Nucleus accumbens (tissue), 56 donors: ENCODE measurements around the gene AK5.
A peak's percentile ranks its signal among the peaks of the same experiment; 100 is the strongest.
"Not testable (repeated sequence)": the region's sequence is repeated elsewhere in the genome, so short reads cannot be mapped to it uniquely, and the experiment has no call there.

Source experiments
- DNase-seq, 56 donors: peaks; one replicate each; lab custom pipeline; 2025; lab: John Stamatoyannopoulos, UW

Gene AK5

DNA sequence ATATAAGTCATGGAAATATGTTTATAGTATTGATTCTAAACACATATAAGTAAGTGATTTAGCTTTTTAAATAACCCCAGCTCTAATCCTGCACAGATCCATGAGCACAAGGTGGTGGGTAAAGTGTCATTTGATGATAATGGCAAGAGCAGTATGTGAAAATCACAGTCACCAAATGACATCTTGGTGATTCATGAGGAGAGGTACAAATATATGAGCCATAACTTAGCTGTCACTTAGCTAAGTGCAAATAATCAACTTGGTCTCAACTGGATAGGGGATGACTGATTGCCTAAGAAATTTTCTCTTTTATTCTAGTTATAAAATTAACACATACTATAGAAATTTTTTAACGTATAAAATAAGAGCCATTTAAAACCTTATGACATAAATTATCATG lies 202.5 kb downstream of the AK5 start:
- no peak for DNase-seq

DNA sequence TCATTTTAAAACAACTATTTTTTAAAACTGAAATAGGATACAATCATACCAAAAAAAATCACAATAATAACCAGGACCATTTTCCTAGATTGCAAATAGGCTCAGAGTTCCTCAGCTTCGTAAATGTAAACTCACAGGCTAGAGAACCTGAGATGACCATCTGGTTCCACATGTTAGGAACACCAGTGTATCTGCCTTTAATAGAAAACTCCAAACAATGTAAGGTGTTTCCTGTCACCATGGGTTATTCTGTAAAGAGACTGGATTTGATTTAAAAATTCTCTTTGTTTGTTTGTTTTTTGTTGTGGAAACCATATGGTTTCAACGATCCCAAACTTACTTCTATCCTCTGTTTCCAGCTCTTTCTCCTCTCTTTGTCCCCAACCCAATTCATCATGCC lies 203.1 kb downstream of the AK5 start:
- no peak for DNase-seq

DNA sequence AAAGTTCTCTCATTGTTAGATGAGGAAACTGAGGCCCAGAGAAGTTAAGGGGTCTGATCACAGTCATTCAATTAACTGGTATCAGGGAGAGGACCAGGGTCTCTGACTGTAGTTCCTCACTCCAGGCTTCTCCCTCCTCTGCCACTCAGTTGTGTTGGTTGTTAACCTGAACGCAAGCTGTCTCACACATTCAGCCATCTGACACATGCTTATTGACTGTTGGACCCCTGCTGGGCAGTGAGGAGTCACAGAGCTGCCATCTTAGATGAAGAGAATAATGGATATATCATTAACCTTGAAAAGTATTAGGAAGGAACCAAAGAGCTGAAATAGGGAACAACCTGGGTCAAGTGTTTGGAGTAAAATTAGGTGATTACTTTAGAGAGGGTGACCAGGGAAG lies 205.8 kb downstream of the AK5 start:
- no peak for DNase-seq

DNA sequence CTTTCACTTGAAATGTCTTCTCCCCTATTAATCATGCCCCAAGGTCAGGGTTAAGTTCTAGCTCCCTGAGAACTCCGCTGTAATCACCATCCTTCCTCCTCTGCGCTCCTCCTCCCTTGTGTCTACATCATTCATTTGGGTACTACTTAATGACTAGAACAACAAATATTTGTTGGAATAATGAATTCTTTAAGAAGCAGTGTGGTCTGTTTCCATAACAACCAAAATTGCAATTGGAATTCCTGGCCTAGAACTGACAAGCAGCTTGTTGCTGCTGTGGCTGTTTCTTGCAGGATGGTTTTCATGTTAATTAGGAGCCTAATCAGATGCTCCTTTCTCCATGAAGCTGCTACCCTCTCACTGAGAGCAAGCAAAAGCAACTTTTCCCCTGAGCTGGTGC lies 208.1 kb downstream of the AK5 start:
- peak in 1 of 56 donors; percentile 50 for DNase-seq

DNA sequence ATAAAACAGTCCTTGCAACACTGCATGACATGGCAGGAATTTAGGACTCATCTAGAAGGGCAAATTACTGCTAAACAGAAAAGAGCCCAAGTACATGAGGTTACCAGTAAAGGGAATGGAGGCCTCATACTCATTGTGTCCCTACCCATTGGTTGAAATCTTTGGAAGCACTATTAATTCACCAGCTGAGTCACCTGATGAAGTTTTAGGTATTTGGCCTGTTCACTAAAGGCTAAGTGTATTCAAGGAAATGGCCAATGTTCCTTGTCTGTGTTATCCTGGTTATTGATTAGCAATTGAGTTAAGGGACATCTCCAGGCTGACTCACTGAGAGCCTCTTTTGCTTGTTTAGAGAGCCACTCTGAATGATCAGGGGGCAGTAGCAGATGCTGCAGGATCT lies 212.2 kb downstream of the AK5 start:
- no peak for DNase-seq

DNA sequence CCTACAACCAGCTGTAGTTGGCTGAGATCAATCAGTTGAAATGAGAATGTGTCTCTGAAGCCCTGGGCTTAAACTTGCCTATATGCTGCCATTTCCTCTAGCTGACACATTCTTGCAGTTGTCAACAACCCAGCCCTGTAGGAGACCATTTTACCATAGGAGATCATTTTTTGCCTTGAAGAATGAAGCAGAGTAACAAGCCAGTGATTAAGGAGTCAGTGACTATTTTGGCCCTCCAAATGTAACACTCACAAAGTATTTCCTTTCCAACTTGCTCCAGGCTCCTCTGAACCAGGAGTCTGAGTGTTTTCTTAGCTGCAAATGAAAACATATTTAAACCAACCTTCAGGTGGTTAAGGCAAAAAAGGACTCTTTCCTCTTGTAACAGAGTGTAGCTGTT lies 217.1 kb downstream of the AK5 start:
- no peak for DNase-seq

DNA sequence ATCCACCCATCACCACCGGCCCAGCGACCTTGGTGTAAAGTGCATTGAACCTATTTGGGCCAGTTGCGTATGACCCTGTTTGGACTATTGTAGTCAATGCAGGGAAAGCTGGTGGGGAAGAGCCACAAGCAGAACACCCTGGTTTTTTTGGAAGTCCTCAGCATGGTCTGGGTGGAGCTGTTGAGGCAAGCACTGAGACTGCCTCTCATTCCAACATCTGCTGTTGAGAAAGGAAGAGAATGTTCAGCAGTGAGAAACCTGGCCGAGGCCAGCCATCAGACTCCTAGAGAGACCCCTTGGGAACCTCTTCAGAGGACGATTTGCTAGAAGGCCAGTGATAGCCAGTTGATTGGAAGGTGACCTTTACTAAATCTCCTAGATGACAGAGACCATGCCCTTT lies 217.6 kb downstream of the AK5 start:
- no peak for DNase-seq

DNA sequence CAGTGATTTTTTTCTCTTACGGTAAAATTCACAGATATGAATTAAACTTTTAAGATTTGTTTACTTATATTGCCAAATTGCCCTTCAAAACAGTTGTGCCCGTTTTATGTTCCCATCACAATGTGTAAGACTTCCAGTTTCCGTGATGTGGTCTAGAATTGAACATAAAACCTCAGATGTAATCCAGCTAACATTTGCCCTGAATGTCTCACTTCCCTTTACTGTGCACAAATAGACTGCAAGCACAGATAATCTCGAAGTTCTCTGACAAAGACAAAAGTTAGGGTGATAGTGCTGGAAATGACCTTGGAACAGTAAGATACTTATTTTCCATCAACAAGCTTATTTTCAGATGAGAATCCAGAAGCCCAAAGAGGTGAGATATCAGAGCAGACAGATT lies 223.2 kb downstream of the AK5 start:
- no peak for DNase-seq

DNA sequence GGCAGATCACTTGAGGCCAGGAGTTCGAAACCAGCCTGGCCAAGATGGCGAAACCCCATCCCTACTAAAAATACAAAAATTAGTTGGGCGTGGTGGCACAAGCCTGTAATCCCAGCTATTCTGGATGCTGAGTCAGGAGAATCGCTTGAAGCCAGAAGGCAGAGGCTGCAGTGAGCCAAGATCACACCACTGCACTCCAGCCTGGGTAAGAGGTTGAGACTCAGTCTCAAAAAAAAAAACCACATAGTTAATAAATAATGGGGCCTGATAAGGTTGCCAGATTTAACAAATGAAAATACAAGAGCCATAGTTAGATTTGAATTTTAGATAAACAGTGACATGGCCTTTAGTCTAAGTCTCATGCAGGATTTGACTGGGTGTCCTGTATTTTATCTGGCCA lies 225.0 kb downstream of the AK5 start:
- no peak for DNase-seq

DNA sequence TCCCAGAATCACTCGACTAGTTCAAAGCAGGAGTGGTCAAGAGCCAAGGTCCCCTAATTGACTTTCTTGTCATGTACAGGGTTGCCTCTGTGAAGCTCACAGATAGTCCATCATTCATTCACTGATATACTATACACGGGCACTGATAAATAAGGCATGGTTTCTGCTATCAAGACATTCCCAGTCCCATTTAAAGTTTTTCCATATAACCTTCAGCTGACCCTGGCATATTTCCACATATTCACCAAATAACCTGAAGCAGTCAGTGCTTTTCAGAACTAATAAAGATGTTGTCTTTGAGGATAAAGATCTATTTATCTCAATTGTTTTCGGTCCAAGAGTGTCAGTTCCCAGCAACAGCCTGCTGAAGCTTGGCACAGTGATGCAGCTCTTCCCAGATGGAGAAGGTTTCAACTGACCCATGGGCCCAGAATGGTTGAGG lies 227.3 kb downstream of the AK5 start:
- DNase-seq: peak in 5 of 56 donors; percentile 5 to 30 (median 10)

DNA sequence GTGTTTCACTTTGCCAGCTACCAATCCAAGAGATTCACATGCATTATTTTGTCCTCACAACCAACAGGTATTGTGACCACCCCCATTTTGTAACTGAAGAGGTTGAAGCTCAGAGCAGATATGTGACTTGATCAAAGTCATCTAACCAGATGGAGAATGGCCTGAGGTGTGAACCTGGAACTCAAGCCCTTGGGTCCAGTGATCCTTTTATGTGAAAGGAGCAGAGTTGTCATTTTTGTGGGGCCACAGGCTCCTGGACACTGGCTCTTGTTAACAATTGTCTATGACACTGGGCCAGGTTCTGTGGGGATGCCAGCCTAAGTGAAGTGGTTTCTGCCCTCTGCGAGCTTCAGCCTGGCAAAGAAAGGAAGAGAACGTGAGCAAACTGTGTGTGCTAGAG lies 228.1 kb downstream of the AK5 start:
- DNase-seq: no peak

DNA sequence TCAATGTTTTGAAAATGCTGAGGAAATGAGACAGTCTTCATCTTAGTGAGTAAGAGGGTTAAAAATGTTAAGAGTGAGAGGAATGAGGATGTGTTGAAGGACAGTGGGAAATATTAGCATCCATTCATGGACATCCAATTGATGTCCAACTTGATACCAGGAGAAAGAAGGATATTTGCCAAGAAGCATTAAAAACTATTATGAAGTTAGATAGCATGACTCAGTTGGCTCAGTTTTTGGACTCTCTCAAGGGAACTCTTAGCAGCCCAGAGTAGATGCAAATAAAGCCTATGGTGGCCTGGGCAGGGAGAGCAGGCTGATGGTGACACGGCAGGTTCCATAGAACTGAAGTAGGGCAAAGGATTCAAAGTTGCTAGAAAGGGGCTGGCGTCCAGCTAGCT lies 229.6 kb downstream of the AK5 start:
- DNase-seq: no peak

DNA sequence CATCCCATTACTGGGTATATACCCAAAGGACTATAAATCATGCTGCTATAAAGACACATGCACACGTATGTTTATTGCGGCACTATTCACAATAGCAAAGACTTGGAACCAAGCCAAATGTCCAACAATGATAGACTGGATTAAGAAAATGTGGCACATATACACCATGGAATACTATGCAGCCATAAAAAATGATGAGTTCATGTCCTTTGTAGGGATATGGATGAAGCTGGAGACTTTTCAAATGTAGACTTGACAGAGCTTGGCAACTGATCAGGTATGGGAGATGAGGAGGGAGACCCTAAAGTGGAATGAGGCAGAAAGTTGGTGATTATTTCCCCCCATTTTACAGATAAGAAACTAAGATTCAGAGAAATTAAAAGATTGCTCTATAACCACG lies 230.8 kb downstream of the AK5 start:
- not testable (repeated sequence) for DNase-seq

DNA sequence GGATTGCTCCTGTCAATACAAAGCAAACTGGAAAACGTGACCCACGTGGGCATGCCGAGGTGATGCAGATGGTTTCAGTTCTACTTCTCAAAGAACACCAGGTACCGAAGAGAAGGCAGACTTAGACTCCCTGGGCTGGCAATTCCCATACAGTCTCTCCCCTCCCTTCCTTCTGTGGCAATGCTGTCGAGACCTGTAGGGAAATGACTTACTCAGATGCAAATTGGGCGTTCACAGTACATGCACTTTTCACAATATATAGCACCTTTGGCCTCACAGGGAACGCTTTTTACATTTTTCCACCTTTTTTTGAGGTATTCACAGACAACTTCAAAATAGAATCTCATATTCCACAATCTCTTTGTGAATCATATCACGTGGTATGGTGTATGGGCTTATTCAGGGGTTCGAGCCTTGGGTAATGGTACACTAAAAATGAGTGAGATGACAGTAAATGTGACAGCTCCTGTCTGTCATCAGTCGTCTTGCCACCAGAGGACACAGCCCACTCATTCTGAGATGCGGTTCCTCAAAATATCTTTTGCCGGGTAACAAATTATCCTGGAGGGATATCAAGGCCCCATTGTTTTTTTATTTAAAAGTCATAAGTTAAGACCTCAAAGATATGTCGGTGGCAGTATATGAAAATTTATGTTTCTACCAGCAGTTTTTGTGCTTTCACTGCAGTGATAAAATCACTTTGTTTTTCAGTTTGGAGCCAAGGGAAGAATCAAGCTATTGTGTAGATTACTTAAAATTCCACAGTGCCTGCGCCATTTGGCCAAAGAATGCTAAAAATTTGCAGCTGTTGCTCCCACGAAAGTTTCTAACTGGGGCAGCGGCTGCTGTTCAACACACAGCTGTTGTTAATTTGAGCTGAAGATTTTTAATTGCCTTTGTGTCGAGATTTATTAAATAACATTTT lies 232.3 kb downstream of the AK5 start:
- peak in 37 of 56 donors; percentile 3 to 71 (median 35) for DNase-seq

DNA sequence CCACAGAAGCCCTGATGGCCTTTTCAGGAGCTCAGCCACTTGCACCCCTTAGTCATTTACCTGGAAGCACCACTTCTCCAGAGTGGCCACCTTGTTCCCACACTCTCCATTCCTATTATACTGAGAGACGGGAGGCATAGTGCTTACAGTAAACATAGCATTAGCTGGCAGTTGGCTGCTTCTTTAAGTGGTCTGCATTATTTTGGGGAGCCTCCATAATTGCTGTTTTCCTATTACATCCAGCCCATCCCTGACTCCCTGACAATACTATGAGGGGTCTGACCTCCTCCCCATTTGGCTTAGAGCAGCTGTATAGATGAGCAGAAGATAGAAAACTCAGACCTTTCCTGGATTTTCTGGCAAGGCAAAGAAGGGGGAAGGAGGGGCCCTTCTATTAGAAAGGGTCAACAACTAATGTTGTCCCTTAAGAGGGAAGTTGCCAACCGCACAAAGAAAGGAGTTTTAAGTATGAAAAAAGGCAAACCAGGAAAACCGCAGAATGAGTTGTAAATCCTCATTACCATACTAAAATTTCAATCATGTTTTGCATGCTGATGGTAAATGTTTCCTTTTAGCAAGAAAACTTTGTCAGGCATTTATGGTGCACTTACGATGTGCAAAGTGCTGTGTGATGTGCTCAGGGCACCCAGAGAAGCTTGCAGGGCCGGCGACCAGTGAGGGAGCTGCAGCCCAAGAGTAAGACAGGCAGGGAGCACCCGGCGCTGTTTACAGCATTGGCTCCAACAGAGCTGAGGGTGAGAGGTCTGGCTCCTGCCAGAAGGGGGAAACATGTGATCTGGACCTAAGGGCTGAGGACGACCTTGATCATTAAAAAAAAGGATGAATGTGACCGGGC lies 233.3 kb downstream of the AK5 start:
- DNase-seq: peak in 47 of 56 donors; percentile 12 to 74 (median 50)

DNA sequence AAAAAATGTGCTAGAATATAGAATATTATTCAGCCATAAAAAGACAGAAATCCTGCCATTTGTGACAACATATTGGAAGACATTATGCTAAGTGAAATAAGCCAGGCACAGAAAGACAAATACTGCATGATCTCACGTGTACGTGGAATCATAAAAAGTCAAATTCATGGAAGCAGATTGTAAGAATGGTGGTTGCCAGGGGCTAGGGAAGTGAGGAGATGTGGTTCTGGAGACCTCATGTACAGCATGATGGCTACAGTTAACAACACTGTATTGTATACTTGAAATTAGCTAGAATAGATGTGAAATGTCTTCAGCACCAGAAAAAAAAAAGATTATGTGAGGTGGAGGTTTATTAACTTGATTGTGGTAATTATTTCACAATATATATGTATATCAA lies 234.3 kb downstream of the AK5 start:
- DNase-seq: no peak

DNA sequence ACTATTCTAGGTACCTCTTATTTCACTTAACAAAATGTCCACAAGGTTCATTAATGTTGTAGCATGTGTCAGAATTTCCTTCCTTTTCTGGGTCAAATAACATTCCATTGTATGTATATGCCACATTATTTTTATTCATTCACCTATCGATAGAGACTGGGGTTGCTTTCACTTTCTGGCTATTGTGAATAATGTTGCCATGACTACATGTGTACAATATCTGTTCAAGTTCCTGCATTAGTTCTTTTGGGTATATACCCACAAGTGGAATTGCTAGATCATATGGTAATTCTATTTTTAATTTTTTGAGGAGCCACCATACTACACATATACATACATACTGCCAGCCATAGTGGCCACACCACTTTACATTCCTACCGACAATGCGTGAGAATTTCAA lies 242.2 kb downstream of the AK5 start:
- no peak for DNase-seq

DNA sequence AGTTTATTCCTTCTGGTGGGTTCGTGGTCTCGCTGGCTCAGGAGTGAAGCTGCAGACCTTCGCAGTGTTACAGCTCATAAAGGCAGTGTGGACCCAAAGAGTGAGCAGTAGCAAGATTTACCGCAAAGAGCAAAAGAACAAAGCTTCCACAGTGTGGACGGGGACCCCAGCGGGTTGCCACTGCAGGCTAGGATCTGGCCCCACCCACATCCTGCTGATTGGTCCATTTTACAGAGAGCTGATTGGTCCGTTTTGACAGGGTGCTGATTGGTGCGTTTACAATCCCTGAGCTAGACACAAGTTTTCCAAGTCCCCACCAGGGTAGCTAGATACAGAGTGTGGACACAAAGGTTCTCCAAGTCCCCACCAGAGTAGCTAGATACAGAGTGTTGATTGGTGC lies 249.3 kb downstream of the AK5 start:
- DNase-seq: not testable (repeated sequence)

DNA sequence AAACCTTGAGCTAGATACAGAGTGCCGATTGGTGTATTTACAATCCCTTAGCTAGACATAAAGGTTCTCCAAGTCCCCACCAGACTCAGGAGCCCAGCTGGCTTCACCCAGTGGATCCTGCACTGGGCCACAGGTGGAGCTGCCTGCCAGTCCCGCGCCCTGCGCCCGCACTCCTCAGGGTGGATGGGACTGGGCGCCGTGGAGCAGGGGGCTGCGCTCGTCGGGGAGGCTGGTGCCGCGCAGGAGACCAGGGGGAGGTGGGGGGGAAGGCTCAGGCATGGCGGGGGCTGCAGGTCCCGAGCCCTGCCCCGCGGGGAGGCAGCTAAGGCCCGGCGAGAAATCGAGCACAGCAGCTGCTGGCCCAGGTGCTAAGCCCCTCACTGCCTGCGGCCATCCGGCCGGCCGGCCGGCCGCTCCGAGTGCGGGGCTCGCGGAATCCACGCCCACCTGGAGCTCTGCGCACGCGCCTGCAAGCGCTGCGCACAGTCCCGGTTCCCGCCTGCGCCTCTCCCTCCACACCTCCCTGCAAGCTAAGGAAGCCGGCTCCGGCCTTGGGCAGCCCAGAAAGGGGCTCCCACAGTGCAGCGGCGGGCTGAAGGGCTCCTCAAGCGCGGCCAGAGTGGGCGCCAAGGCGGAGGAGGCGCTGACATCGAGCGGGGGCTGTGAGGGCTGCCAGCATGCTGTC lies 249.9 kb downstream of the AK5 start:
- DNase-seq: not testable (repeated sequence)

DNA sequence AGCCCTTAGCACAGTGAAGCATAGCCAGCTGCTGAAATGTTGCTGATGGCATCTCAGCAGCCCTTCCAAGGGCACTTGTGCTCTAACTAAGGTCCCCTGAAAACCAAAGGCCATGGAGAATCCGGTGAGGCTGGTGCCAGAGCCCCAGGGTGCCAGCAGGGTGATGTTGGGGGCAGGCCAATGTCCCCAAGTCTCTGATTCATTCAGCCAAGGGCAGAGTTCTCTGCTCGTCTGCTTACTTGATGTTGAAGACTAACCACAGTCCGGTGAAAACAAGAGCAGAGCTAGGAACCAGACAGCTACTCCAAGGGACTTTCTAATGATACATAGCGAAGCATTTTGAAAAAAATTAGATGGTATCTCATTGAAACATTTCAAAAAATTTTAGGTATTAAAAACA lies 250.8 kb downstream of the AK5 start:
- DNase-seq: peak in 1 of 56 donors; percentile 11
